Measurements from ENCODE around the gene SF3B3. TPM values are rescaled to one million over a fixed set of nuclear protein-coding genes. Genes with fewer than 3 reads are reported as not detected.

Gene SF3B3
- total RNA-seq, 2 donors from 2014 or later = 163 to 182 TPM

DNA sequence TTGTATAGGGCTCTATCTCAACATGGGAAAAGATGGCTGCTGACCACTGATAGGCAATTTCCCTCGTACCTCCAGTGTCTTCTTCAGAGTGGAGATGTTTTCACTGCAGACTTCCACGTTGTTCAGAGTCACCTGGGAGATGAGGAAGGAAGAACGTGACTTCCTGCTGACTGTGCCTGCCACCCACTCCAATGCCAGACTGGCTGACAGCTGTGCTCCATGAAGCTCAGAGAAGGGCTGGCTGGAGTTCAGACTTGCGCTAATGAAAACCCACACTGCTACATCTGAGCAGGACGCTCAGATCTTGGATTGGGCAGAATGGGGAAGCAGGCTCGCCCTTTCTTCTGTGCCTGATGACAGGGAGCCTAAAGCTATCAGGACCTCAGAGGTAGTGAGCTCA lies 33.4 kb upstream of the SF3B3 start:
- Mint-ChIP-seq H3K4me1 (peaks cover 9% of the 10 kb centered on the region), H3K4me3 (no peak overlapping the region), H3K27ac (no peak overlapping the region), H3K36me3 (ENCODE audit: low read depth) (no peaks in the 10 kb centered on the region), H3K27me3 (no peaks in the 10 kb centered on the region)
- H3K9me3 ChIP-seq (ENCODE audit: control insufficient read depth, low read length, poor library complexity, severe bottlenecking) = no peaks in the 10 kb centered on the region
- DNase-seq = no peak
- ATAC-seq = no peak

DNA sequence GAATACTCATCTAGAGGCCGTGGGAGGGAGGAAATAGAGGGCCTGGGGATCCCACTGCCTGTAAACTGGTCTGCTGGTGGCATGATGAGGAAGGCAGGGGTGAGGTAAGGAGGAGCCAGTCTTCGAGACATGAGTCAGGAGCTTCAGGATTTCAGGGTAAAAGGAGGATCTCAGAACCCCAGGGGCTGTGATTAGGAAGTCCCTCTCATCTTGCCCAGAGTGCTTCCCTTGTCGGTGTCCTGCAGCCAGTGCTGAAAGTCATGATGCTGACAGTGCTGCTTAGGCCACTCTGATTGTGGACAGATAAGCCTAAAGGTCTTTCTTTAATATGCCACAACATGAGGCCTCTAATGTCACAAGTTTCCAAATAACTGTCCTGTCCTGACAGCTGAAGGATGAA lies 29.8 kb upstream of the SF3B3 start:
- ATAC-seq = no peak
- Mint-ChIP-seq H3K4me1 (peaks cover 9% of the 10 kb centered on the region), H3K27ac (peak overlapping the region; percentile 82), H3K36me3 (ENCODE audit: low read depth) (no peaks in the 10 kb centered on the region), H3K4me3 (no peak overlapping the region), H3K27me3 (no peaks in the 10 kb centered on the region)
- DNase-seq = no peak
- H3K9me3 ChIP-seq (ENCODE audit: control insufficient read depth, low read length, poor library complexity, severe bottlenecking) = no peaks in the 10 kb centered on the region

DNA sequence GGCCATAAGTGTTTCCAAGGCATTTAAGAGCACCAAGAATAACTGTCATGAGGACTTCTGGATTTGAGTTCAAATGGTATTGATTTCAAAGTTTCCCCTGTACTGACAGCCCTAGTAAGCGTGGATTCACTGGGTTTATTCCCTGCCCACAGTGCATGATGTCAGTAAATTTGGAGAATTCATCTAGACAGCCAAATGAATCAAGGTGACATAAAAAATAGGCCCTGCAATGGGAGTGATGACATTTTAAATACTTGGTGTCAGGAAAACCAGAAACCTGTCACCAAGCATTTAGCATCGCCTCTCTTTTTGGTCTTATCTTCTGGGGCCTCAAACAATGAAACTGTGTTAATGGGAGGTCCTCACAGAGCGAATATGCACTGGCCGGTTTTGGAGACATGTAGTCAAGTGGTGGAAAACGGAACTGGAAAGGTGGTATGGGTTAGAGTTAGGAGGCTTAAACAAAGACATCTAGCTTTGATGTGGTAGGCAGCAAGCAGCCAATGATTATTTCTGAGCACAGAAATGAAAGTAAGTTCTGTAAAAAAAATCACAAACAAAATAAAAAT lies 29.3 kb upstream of the SF3B3 start:
- H3K27me3 Mint-ChIP-seq = no peaks in the 10 kb centered on the region
- H3K4me3 Mint-ChIP-seq = no peak overlapping the region
- ATAC-seq (no peak), DNase-seq (no peak)
- H3K27ac Mint-ChIP-seq = peak overlapping the region; percentile 82
- H3K36me3 Mint-ChIP-seq (ENCODE audit: low read depth) = no peaks in the 10 kb centered on the region
- no peaks in the 10 kb centered on the region for H3K9me3 ChIP-seq (ENCODE audit: control insufficient read depth, low read length, poor library complexity, severe bottlenecking)
- H3K4me1 Mint-ChIP-seq = peaks cover 9% of the 10 kb centered on the region

DNA sequence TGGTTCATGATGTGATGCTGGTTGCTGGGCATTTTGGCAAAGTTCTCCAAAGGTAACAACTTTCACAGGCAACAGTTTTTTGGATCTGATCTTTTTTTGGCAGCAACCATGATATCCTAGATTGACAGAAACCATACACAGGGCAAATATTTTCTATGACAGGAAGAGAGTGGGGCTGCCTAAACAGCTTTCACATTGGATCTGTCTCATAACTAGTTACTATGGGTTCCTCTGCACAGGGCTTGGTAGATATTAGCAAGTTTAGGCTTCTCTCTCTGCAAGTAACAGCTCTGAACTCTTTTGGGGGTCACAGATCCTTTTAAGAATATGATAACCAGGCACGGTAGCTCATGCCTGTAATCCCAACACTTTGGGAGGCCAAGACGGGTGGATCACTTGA lies 28.8 kb upstream of the SF3B3 start:
- no peaks in the 10 kb centered on the region for H3K36me3 Mint-ChIP-seq (ENCODE audit: low read depth)

DNA sequence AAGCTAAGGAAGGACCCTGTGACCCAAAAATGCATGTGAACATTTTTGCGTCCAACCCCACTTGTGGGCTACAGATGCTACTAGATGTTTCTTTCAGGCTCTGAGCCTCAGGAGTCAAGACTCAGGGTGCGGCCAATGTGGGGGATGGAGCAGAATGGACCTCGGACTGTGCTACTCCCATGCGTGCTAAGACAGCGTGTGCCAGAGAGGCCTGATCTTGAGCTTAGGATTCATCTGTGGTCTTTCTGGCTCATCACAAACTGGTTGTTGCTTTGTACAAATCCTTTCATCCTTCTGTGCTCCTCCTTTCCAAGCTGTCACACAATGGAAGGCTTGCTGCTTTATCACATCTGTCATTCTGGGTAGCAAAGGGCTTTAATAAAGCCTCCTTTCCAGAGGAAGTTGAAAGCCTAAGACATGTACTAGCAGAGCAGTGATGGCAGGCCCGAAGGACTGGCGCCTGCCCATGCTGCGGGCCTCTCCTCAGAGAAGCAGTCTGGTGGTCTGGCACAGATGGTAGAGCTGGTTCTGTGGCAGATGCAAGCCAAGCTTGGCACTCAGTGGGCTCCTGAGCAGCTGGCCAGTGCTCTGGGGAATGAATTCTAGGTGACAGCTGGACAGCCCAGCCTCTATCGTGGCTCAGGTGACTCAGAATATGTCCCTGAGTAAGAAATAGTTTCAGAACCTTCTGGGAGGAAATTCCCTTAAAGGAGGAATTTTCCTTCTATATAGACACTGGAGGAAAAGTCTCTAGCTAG lies 28.0 kb upstream of the SF3B3 start:
- no peak overlapping the region for H3K4me3 Mint-ChIP-seq
- no peaks in the 10 kb centered on the region for H3K9me3 ChIP-seq (ENCODE audit: control insufficient read depth, low read length, poor library complexity, severe bottlenecking)
- ATAC-seq (no peak), DNase-seq (no peak)
- no peaks in the 10 kb centered on the region for H3K36me3 Mint-ChIP-seq (ENCODE audit: low read depth)
- no peaks in the 10 kb centered on the region for H3K27me3 Mint-ChIP-seq
- H3K27ac Mint-ChIP-seq = no peak overlapping the region
- H3K4me1 Mint-ChIP-seq = peaks cover 9% of the 10 kb centered on the region

More for the DNA sequence above, 28.8 kb upstream of the SF3B3 start:
- no peak for ATAC-seq
- Mint-ChIP-seq H3K4me3 (no peak overlapping the region), H3K27ac (no peak overlapping the region), H3K27me3 (no peaks in the 10 kb centered on the region), H3K4me1 (peaks cover 9% of the 10 kb centered on the region)
- no peak for DNase-seq
- no peaks in the 10 kb centered on the region for H3K9me3 ChIP-seq (ENCODE audit: control insufficient read depth, low read length, poor library complexity, severe bottlenecking)

DNA sequence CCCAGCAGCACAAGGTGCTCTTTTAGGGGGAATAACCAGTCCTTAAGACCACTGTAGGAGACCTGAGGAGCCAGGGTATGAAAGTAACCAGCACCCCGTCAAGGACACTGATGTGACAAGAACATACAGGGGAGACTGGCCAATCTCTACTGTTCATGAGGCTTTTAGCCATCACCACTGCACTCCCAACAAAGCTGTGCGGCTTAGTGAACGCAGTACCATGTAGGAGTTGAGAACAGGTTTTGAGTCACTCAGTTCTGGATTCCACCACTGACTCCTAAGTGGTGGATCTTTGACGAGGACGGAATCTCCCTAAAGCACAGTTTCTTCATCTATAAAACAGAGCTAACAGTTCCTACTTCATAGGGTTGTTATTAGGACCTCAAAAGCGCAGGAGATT lies 27.1 kb upstream of the SF3B3 start:
- Mint-ChIP-seq H3K36me3 (ENCODE audit: low read depth) (no peaks in the 10 kb centered on the region), H3K4me1 (peaks cover 9% of the 10 kb centered on the region), H3K27ac (no peak overlapping the region), H3K27me3 (no peaks in the 10 kb centered on the region), H3K4me3 (no peak overlapping the region)
- no peak for DNase-seq
- no peak for ATAC-seq
- no peaks in the 10 kb centered on the region for H3K9me3 ChIP-seq (ENCODE audit: control insufficient read depth, low read length, poor library complexity, severe bottlenecking)

DNA sequence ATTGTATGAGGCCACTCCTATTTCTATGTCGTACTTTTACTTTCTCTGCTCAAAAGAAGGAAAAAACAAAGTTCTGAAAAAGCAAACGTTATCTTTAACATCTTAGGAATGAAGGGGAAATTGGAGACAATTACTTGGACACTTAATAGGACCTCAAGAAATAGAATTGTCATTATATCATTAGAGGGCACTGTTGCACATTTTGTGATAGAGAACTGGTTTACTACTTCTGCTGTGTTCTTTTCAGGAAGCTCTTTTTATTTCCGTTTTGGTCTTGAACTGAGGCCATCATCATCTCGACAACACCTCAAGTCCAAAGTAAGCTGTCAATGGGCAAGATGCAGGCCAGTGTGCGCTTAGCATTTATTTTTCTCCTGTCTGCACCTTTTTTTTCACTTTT lies 14.9 kb upstream of the SF3B3 start:
- ATAC-seq = peak; percentile 73
- no peak for DNase-seq
- no peaks in the 10 kb centered on the region for H3K27me3 Mint-ChIP-seq
- peak overlapping the region; percentile 81 for H3K27ac Mint-ChIP-seq
- no peak overlapping the region for H3K4me3 Mint-ChIP-seq
- peaks cover 9% of the 10 kb centered on the region for H3K4me1 Mint-ChIP-seq
- no peaks in the 10 kb centered on the region for H3K36me3 Mint-ChIP-seq (ENCODE audit: low read depth)
- no peaks in the 10 kb centered on the region for H3K9me3 ChIP-seq (ENCODE audit: control insufficient read depth, low read length, poor library complexity, severe bottlenecking)

DNA sequence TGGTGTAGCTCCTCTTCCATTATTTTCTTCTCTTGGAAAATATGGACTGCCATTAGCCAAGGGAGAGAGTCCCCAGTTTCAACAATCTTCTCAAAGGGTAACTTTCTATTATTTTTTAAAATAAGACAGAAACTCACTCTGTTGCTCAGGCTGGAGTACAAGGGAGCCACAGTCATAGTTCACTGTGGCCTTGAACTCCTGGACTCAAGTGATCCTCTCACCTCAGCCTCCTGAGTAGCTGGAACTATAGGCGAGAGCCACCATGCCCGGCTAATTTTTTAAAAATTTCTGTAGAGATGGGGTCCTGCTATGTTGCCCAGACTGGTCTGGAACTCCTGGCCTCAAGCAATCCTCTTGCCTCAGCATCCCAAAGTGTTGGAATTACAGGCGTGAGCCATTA lies 13.4 kb upstream of the SF3B3 start:
- no peaks in the 10 kb centered on the region for H3K9me3 ChIP-seq (ENCODE audit: control insufficient read depth, low read length, poor library complexity, severe bottlenecking)
- H3K4me1 Mint-ChIP-seq = peaks cover 9% of the 10 kb centered on the region
- DNase-seq (no peak), ATAC-seq (no peak)
- no peaks in the 10 kb centered on the region for H3K36me3 Mint-ChIP-seq (ENCODE audit: low read depth)
- H3K27me3 Mint-ChIP-seq = no peaks in the 10 kb centered on the region
- H3K4me3 Mint-ChIP-seq = no peak overlapping the region
- H3K27ac Mint-ChIP-seq = peak overlapping the region; percentile 81

DNA sequence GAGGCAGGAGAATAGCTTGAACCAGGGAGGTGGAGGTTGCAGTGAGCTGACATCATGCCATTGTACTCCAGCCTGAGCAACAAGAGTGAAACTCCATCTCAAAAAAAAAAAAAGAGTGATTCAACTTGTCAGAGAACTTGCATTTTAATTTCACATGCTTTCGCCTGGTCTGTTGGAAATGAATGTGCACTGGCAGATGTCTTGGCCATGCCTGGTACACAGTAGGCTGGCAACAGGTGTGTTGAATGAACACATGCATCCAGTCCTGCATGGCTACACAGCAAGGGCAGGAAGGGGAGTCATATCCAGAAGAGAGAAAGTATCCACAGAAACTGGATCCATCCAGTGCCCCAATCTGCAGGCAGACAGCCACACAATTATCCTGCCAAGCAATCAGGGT lies 11.8 kb upstream of the SF3B3 start:
- Mint-ChIP-seq H3K4me3 (no peak overlapping the region), H3K36me3 (ENCODE audit: low read depth) (no peaks in the 10 kb centered on the region), H3K27me3 (no peaks in the 10 kb centered on the region), H3K27ac (no peak overlapping the region), H3K4me1 (peaks cover 9% of the 10 kb centered on the region)
- no peak for ATAC-seq
- H3K9me3 ChIP-seq (ENCODE audit: control insufficient read depth, low read length, poor library complexity, severe bottlenecking) = no peaks in the 10 kb centered on the region
- DNase-seq = no peak

DNA sequence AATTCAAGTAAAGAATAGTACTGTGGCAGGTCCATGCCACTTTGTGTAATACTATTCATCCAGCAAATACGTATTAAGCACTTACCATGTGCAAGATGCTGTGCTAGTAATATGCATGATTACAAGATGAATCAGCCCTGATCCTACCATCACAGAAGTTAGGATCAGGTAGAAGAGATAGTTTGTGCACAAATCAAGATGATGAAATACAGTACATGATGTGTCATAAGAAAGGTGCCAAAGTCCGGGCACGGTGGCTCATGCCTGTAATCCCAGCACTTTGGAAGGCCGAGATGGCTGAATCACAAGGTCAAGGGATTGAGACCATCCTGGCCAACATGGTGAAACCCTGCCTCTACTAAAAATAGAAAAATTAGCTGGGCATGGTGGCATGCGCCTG lies 11.2 kb upstream of the SF3B3 start:
- no peak overlapping the region for H3K27ac Mint-ChIP-seq
- H3K9me3 ChIP-seq (ENCODE audit: control insufficient read depth, low read length, poor library complexity, severe bottlenecking) = no peaks in the 10 kb centered on the region
- H3K27me3 Mint-ChIP-seq = no peaks in the 10 kb centered on the region
- H3K4me1 Mint-ChIP-seq = peaks cover 9% of the 10 kb centered on the region
- no peak overlapping the region for H3K4me3 Mint-ChIP-seq
- H3K36me3 Mint-ChIP-seq (ENCODE audit: low read depth) = peaks cover 2% of the 10 kb centered on the region
- ATAC-seq = no peak
- no peak for DNase-seq

DNA sequence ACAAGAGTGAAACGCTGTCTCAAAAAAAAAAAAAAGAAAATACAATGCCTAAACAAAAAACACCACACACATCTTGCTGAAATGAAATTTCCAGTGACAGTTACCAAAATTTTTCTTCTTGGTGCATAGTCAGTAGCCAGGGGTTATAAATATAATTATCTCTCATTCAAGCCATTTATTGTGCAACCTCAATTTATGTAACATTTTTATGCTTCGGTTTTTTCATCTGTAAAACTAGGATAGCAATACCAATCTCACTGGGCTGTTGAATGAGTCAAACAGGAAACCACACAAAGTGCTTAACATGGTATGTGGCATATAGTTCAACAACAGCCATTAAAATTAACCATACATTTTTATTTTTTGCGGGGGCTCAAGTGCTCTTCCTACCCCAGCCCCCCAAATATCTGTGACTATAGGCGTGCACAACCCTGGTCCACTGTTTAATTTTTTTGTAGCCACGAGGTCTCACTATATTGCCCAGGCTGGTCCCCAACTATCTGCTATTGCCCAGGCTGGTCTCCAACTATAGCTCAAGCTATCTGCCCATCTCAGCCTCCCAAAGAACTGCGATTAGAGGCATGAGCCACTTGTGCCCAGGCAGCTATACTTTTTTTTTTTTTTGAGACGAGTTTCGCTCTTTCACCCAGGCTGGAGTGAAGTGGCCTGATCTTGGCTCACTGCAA lies 2.9 kb upstream of the SF3B3 start:
- Mint-ChIP-seq H3K36me3 (ENCODE audit: low read depth) (peaks cover 9% of the 10 kb centered on the region), H3K4me1 (peaks cover 35% of the 10 kb centered on the region), H3K4me3 (peak overlapping the region; percentile 99), H3K27ac (peak overlapping the region; percentile 100), H3K27me3 (no peaks in the 10 kb centered on the region)
- H3K9me3 ChIP-seq (ENCODE audit: control insufficient read depth, low read length, poor library complexity, severe bottlenecking) = no peaks in the 10 kb centered on the region
- peak; percentile 54 for ATAC-seq
- DNase-seq = no peak

DNA sequence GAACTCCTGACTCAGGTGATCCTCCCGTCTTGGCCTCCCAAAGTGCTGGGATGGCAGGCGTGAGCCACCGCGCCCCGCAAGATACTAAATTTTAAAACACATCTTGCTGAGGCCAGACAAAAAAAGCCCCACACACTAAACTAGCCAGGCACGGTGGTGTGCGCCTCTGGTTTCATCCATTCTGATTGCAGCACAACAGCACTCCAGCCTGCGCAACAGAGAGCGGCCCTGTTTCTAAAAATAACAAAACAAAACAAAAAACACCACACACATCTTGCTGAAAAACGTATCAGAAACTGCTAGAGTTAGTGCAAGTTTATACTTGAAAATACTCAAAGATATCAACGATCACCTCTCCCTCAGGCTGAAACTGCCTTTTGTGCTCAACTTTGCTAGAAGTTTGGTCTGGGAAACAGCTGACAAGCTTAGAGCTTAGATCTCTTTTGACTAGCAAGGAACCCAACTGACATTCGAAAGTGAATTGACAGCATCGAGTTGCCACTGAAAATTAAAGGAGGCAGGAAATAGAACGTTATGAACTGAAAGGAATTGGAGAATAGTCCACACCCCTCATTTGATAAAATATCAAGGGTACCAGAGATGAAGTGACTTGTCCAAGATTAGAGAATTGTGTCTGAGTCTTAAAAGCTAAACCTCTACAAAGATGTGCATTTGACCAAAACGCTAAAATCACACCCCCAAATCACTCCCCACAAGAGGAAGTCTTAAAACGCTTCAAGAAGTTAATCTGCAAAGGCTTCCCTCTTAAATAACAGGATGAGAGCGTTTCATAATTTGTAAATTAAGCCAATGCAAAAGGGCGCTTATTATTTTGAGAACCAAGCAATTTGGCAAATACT lies 1.2 kb upstream of the SF3B3 start:
- Mint-ChIP-seq H3K4me1 (peaks cover 47% of the 10 kb centered on the region), H3K27me3 (no peaks in the 10 kb centered on the region), H3K36me3 (ENCODE audit: low read depth) (peaks cover 11% of the 10 kb centered on the region), H3K27ac (peak overlapping the region; percentile 100), H3K4me3 (peak overlapping the region; percentile 99)
- H3K9me3 ChIP-seq (ENCODE audit: control insufficient read depth, low read length, poor library complexity, severe bottlenecking) = no peaks in the 10 kb centered on the region
- DNase-seq (no peak), ATAC-seq (no peak)
